Stimulated activated CD4-positive, alpha-beta T cell treated with anti-CD3 and anti-CD28 coated beads, Interleukin-1b, Interleukin-23, amount 100 ng/mL, for 1 hour (primary cell): ENCODE measurements around the gene NAV2.
"Not testable (repeated sequence)": the region's sequence is repeated elsewhere in the genome, so short reads cannot be mapped to it uniquely, and the experiment has no call there.

Experiments used
- DNase-seq, 2 donors: peaks; one replicate each; pipeline ENCODE4 v3.0.0-alpha.2; 2020; ENCODE audit warnings: low read depth in 2 of 2

NAV2 gene

DNA sequence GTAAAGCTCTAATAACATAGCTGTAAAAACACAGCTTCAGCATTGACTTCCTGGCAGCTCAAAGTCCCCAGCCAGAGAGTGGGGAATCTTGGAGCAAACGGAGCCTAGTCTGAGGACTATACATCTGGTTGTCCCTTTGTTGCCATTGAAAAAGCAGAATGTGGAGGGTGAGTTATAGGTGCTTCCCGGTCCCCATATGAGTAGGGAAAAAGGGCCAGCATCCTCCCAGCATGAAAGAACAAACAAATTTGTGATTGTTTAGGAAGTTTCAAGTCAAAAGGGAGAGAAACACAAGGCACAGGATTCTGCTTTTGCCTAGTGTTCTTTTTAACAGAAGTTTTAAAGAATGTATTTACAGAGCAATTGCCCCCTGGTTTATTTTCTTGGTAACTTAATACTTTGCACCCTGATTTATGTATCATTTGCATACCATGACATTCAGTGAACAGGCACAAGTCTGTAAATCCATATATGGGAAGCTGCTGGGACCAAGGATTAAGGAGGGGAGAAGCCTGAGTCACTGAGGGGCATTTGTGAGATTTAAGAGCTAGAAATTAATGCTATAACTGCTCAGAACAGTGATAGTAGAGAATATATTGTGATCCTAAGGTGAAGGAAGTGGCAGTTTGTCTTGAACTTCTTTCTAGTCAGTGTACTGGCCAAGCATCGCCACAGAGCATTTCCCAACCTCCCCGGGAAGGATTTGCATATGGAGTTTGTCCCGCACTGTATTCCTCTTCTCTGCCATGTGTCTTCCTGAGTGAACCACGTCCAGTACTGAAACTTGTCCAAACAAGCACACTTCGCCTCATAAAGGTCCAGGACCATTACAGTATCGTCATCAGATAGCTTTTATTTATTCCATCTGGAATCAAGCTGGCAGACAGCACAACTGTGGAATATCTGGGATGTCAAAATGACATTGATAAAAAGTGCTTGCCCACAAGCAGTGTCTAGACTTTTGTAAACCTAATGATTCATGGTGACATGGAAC lies 344.6 kb downstream of the NAV2 start:
- no peak for DNase-seq

DNA sequence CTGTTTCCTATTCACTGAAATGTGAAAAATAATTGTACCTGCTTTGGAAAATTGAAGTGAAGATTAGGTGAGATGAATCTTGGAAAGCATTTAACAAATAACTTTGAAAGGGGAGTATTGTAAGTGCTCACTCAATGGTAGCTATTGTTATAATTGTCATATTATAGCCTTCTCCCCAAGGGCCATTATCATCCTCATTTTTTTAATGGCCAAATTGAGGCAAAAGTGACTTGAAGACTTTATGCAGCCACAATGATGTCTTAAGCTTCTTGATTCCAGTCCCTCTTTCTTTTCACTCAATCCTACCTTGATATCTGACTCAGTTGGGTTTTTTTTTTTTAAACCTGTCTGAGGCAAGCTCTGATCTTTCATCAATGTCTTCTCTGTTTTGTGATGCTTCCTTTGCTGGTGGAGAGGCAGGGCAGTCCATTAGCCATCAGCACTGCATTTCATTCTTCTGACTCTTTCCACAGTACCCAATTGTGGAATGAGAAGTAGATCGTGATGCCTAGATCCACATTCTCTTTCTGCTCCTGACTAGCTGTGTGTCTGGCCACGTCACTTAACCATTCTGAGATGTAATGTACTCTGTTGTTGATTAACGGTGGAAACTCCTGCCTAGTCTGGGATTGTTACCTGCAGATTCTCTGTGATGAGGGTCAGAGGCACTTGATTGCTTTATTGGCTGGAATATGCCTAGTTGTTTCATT lies 346.3 kb downstream of the NAV2 start:
- DNase-seq = no peak

- no peak for DNase-seq
Observed at GRCh38 chr11:20059587-20060021, 347.0 kb downstream of the NAV2 start.

DNA sequence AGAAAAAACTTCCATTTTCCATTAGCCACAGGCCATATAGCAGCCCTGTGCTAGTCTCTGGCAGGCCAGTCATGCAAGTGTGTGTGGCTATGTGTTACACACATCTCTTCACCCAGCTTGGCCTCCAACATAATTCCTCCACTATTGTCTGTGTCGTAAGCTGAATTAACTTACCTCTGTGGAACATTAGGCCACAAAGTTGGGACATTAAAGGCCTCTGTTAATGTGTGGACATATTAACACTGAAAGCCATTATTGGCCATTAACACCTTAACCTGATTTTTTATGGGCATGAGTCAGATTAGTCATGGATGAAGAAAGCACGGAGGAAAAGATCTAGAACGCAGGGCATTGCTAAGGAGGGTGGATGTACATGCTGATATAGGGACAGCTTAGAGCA lies 347.5 kb downstream of the NAV2 start:
- no peak for DNase-seq

DNA sequence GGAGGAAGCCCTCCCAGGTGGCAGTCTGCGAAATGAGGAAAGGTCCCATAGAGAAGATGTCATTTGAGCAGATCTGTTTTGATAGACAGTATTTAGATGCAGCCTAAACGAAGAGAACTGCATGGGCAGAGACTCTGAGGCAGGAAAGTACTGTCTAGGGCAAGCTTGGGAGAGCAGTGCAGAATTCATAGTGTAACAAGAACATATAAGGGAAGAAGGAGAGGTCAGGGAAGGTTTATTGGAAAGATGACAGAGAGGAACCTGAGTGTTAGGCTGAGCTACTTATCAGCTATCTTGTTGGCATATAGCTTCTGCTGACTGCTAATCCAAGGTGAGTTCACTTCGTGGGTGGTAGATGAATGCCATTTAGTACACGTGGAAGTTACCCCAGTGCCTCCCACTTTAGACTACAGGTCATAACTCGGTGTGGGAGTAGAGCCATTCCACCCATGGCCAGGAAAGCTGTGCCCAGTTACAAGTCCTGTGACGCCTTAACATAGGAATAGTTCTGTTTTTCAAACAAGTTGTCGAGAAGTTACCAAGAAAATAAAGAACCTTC lies 348.1 kb downstream of the NAV2 start:
- DNase-seq = no peak

GRCh38 chr11:20061776-20062175 lies 349.1 kb downstream of the NAV2 start:
- DNase-seq = no peak

DNA sequence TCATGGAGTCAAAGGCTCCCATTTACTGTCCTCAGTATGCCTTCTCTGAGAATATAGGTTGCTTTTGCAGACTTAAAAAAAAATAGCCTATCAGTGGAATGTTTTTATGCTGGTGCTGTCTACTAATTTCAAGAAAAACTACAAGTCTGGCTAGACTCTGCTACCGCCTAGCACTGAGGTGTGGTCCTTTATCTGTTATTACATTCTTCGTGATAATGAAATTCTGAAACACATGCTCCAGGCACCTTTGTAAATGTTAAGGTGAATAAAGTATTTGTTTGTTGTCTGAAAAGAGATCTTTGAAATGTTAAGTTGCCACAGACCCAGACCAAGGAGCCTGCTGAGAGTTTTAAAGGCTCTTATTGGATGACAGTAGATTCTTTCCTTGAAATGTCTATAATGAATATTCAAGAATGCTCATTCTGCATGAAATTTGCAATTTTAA lies 352.3 kb downstream of the NAV2 start:
- no peak for DNase-seq

GRCh38 chr11:20065406-20065805 lies 352.8 kb downstream of the NAV2 start:
- no peak for DNase-seq

DNA sequence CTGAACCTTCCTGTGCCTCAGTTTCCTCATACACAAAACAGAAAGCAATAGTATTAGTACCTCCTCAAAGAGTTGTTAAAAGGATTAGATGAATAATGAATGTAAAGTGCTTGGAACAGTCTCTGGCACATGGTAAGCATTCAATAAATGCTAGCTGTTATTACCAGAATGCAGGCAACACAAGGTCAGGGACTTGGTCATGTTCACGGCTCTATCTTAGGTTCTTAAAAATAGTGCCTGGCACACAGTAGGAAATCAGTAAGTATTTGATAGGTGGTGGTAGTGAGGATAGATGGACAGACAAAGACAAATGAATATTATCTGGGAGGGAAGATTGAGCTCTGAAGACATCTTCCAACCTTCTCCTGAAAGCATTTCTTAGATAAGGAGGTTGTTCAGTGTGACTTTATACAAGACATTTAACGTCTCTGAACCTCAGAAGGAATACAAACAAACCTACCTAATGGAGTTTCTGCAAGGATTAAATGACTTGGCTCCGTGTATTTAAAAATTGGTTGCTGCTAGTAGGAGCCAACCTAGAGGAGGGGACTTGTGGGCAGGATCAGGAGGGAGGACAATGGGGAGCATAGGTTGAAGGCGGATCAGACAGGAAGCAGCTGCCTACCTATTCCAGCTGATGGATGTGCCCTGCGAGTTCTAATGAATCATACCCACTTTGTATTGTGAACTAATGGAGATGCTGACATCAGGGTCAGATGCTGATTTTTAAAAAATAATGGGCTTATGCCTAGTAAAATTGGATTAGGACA lies 353.6 kb downstream of the NAV2 start:
- DNase-seq = no peak

GRCh38 chr11:20066783-20067156 lies 354.1 kb downstream of the NAV2 start:
- DNase-seq = no peak

GRCh38 chr11:20067665-20068064 lies 355.0 kb downstream of the NAV2 start:
- DNase-seq = no peak

DNA sequence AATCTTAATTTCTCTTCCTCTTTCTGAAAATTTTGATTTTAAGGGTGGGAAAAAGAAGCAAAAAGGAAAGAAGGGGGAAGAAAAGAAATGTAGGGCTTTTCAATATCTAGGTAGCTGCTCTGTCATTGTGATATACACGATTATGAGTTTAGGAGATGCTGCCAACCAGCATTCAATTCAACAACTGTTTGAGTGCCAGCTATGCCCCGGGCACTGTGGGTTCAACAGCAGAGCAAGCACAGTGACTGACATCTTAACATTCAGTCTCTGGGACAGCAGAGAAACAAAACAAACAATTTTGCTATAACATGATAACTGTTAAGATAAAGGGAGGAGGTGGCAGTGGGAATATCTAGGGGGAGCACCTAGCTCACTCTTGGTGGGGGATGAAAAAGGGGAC lies 356.1 kb downstream of the NAV2 start:
- no peak for DNase-seq

DNA sequence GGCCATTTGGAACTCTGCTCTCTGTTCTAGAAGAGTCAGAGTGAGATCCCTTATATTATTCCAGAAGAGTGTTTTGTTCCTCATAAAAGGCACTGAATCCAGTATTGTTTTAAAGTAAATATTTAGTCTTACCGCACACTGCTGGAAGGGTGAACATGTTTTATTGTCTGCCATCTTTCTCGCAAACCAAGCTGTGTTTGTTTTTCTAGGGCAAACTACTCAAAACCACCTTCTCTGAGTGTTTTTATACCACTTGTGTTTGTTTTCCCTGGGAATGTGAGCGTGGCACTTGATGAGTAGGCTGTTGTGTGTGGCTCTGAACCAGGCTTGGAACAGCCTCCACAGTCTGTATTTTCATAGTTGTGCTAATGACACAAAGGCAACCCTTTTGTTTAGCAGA lies 357.8 kb downstream of the NAV2 start:
- DNase-seq = no peak

- DNase-seq = no peak
Observed at GRCh38 chr11:20075627-20076026, 363.0 kb downstream of the NAV2 start.

DNA sequence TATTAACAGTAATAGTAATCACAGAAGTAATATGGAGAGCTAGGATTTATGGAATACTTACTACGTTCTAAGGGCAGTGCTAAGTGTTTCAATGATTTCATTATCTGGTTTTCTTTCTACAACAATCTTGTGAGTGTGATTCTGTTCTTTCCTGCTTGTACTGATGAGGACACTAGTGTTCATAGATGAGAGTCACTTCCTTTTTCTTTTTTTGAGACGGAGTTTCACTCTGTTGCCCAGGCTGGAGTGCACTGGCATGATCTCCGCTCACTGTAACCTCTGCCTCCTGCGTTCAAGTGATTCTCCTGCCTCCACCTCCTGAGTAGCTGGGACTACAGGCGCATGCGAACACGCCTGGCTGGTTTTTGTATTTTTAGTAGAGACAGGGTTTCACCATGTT lies 366.2 kb downstream of the NAV2 start:
- no peak for DNase-seq

DNA sequence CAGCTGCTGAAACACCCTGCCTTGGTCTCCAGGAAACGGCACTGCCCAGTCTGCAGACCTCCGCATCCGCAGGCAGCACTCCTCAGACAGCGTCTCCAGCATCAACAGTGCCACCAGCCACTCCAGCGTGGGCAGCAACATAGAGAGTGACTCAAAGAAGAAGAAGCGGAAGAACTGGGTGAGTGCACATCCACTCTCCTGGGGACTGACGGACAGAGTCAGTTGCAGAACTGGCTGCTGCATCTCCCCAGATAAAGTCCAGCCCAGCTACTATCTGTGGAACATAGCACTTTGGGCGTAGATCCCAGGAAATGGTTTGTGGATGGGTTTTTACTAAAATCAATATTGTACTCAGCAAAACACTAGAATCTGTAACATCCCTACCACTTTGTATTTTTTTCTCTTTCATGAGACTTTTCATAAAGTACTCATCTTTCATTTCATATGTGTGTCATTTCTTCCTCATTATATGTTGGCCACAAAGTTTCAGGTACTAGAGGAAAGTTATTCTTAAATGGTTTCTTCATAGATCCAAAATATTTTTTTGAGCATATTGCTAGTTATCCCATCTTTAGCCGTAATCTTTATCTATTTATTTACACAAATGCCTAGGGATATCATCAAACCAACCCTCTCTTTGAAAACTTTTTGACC lies 367.5 kb downstream of the NAV2 start:
- no peak for DNase-seq

DNA sequence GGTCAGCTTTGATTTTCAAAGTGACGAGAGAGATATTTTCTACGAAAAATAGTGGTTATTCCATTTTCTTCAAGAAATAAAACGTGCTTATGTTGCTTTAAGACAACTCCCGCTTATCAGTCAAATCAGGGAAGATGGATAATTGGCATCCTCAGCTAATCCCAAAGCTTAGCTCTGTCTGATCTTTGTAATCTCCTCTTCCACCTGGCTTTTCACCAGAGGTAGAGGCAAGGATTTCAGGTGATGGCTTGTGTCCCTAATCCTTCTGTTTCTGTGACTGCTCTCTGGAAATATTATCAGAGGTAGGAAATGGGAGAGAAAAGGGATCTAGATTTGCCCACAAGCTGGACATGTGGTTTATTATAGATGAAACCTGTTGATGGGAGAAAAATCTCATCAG lies 368.7 kb downstream of the NAV2 start:
- no peak for DNase-seq

GRCh38 chr11:20083877-20084276 lies 371.2 kb downstream of the NAV2 start:
- DNase-seq = not testable (repeated sequence)

DNA sequence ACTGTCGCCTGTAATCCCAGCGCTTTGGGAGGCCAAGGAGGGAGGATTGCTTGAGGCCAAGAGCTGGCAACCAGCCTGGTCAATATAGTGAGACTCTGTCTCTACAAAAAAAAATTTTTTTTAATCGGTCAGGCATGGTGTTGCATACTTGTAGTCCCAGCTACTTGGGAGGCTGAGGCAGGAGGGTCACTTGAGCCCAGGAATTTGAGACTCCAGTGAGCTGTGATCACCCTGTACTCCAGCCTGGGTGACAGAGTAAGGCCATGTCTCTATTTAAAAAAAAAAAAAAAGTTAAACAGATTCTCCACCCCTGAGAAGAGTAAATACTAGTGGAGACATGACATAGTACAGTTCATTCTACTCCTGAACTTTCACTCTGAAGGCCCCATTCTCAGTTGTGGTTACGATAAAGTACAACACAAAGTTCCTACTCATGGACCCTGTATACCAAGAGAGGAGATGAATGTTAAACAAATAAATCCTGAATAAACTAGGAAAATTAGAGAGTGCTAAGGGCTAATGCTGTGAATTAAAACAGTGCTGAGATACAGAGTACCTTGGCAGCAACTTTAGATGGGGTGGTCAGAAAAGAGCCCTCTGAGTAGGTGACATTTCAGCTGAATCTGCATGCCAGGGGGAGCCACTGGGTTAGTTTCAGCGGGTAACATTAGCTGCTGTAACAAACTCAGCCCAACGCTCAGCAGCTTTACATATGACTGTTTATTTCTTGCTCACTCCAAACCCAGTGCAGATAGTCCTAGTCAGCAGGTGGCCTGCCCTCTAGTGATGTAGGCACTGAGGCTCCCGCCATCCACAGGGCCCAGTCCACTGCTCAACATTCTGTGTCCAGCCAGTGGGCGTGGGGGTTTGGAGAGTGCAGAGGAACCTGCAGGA lies 372.5 kb downstream of the NAV2 start:
- DNase-seq = no peak

DNA sequence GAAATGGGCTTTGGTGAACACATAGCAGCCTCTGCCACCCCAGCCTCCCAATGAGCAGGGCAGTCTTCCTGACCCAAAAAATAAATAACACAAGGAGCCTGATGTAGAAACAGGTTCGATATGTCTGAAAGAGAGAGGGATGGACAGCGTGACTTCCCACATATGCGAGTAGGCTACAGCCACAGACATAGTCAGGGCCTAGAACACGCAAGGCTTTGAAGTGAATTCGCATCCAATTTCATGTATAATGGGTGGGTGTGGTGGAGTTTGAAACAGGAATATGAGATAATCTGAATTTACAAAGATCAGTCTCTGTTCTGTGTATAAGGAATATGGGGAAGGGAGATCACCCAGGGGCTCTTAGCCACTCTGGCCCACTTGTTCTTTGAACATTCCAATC lies 373.3 kb downstream of the NAV2 start:
- DNase-seq = no peak
